Activated naive CD8-positive, alpha-beta T cell treated with anti-CD3 and anti-CD28 coated beads, Interleukin-2, amount 10 ng/mL, durations not matched to agents 7 days and 5 days (primary cell): ENCODE results near the gene WIPF1. TPM values are rescaled to one million over a fixed set of nuclear protein-coding genes. Genes with fewer than 3 reads are reported as not detected.

Experiments used
- ATAC-seq: fragments of 150-1000 bp; cut with Tn5 transposase; one replicate; pipeline ENCODE4 v1.10.0; 2021; ENCODE audit warnings: low read depth, moderate library complexity
- POLR2A ChIA-PET: fragments of 350-600 bp; sonication (Branson Sonifier 250); formaldehyde crosslinking; loops from one replicate; lab custom pipeline; 2021; ENCODE audit warnings: antibody characterized with exemption; lab: Charles Lee
- DNase-seq: peaks from one replicate; pipeline ENCODE4 v3.0.0; 2021
- H3K27ac Mint-ChIP-seq: one replicate; pipeline ENCODE4 v1.8.0; 2022; ENCODE audit warnings: mild to moderate bottlenecking, mixed read lengths
- H3K27me3 Mint-ChIP-seq: one replicate; pipeline ENCODE4 v1.8.0; 2022; ENCODE audit warnings: mild to moderate bottlenecking, moderate library complexity, mixed read lengths
- H3K36me3 Mint-ChIP-seq: one replicate; pipeline ENCODE4 v1.8.0; 2021; ENCODE audit warnings: mild to moderate bottlenecking, mixed read lengths
- H3K4me1 Mint-ChIP-seq: one replicate; pipeline ENCODE4 v1.8.0; 2021; ENCODE audit warnings: mixed read lengths
- H3K4me3 Mint-ChIP-seq: one replicate; pipeline ENCODE4 v1.8.0; 2022; ENCODE audit warnings: mild to moderate bottlenecking, moderate library complexity, mixed read lengths
- H3K9me3 Mint-ChIP-seq: one replicate; pipeline ENCODE4 v1.8.0; 2021; ENCODE audit warnings: mixed read lengths
- total RNA-seq, 2 experiments: library from RNA; stranded (reverse); gene quantifications; one replicate each; pipeline ENCODE4 v1.2.3, GENCODE V29; 2021

Gene WIPF1
- total RNA-seq, 2 experiments from 2014 or later: 446 to 480 TPM

DNA sequence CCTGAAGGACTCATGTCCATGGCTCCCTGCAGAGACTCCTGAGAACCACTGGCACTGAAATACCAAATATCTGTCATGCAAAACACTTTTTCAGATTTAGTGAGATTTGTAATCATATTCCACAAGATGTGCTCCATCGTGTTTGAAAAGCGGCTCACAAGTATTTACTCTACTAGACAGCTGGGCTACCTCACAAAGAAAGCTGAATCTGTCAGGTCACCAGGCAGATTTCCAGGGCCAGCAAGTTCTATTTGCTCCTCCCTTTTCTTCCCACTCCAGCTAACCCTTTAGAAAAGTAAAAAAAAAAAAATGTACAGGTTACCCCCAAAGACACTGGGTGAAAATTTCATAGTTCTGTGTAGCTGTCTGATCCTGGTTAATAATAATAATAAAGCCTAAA lies 22.9 kb downstream of the WIPF1 start:
- Mint-ChIP-seq H3K27me3 (no peaks in the 10 kb centered on the region), H3K4me1 (peaks cover 51% of the 10 kb centered on the region), H3K9me3 (no peaks in the 10 kb centered on the region), H3K4me3 (no peak overlapping the region), H3K36me3 (peaks cover 52% of the 10 kb centered on the region), H3K27ac (no peak overlapping the region)
- DNase-seq: no peak
- POLR2A ChIA-PET: interaction anchor here (0.6 to 1.4 kb wide), 3 partner anchors 21 to 416 kb away, joined by 3 to 4 read pairs (median 3); no protein-coding TSS in a partner anchor
- no peak for ATAC-seq

DNA sequence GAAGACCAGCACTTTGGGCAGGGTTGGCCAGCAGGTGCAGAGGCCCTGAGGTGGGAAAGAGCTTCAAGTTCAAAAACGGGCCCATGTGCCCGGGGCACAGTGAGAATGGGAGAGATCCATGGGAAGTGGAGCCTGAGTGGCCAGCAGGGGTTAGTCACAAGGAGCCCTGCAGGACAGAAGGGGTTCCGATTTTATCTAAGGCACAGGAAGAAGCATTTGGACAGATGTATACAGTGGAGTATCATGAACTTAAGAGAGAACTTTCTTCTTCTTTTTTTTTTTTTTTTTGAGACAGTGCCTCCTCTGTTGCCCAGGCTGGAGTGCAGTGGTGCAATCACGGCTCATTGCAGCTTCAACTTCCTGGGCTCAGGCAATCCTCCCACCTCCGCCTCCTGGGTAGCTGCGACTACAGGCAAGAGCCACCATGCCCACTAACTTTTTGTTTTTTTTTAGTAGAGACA lies 24.0 kb downstream of the WIPF1 start:
- H3K27ac Mint-ChIP-seq: peak overlapping the region; percentile 22
- H3K9me3 Mint-ChIP-seq: no peaks in the 10 kb centered on the region
- POLR2A ChIA-PET: interaction anchor here (0.7 to 1.4 kb wide), 3 partner anchors 20 to 36 kb away, joined by 3 to 4 read pairs (median 3); no protein-coding TSS in a partner anchor
- H3K4me1 Mint-ChIP-seq: peaks cover 50% of the 10 kb centered on the region
- peaks cover 50% of the 10 kb centered on the region for H3K36me3 Mint-ChIP-seq
- DNase-seq (no peak), ATAC-seq (peak; percentile 16)
- H3K4me3 Mint-ChIP-seq: no peak overlapping the region
- no peaks in the 10 kb centered on the region for H3K27me3 Mint-ChIP-seq

DNA sequence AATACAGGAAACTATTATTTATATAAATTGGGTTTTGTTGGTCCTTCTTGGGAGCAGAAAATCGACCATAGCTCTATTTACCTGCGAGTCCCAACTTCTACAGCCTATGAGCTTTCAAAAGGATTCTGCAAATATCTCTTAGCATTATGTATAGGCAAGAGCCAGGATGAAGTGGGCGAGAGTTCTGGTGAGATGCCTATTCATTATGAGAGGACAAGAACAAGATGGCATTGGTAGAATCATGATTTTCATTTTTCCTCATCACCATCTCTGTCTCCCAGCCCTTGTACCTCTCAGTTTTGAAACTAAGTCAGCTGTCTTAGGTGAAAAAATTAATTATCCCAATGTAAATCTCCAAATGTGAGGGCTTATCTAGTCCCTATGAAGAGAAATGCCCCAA lies 25.0 kb downstream of the WIPF1 start:
- no peak for ATAC-seq
- H3K4me3 Mint-ChIP-seq: no peak overlapping the region
- no peak for DNase-seq
- peaks cover 51% of the 10 kb centered on the region for H3K36me3 Mint-ChIP-seq
- H3K4me1 Mint-ChIP-seq: peaks cover 49% of the 10 kb centered on the region
- POLR2A ChIA-PET: no interaction called here
- no peaks in the 10 kb centered on the region for H3K9me3 Mint-ChIP-seq
- no peaks in the 10 kb centered on the region for H3K27me3 Mint-ChIP-seq
- peak overlapping the region; percentile 71 for H3K27ac Mint-ChIP-seq

DNA sequence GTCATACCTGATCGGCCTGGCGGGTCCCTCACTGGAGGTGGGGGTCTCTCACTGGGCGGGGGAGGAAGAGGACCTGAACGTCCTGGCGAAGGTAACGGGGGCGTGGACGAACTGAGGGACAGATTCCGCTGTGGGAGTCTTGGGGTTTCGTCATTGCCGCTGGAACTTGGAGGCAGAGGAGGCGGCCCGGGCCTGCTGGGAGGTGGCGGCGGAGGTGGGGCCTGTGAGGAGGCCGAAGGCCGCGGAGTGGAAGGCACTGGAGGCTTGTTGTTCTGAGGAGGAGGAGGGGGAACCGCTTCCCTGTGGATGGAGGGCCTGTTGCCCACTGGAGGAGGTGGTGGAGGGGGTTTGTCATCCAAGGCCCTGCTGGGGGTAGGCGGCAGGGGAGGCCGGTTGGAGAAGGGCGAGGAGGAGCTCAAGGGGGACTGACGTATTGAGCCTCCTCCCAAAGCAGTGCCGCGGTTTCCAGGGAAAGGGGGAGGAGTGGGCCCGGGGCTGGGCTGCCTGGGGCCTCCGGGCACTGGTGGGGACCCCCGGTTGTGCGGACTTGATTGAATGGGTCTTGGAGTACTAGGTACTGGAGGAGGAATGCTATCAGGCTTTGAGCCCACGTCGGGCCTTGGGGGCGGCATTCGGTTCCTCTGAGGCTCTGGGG lies 25.8 kb downstream of the WIPF1 start:
- no peak overlapping the region for H3K27ac Mint-ChIP-seq
- ATAC-seq: no peak
- H3K4me1 Mint-ChIP-seq: peaks cover 50% of the 10 kb centered on the region
- H3K36me3 Mint-ChIP-seq: peaks cover 55% of the 10 kb centered on the region
- POLR2A ChIA-PET: no interaction called here
- H3K9me3 Mint-ChIP-seq: no peaks in the 10 kb centered on the region
- DNase-seq: no peak
- H3K27me3 Mint-ChIP-seq: no peaks in the 10 kb centered on the region
- no peak overlapping the region for H3K4me3 Mint-ChIP-seq

DNA sequence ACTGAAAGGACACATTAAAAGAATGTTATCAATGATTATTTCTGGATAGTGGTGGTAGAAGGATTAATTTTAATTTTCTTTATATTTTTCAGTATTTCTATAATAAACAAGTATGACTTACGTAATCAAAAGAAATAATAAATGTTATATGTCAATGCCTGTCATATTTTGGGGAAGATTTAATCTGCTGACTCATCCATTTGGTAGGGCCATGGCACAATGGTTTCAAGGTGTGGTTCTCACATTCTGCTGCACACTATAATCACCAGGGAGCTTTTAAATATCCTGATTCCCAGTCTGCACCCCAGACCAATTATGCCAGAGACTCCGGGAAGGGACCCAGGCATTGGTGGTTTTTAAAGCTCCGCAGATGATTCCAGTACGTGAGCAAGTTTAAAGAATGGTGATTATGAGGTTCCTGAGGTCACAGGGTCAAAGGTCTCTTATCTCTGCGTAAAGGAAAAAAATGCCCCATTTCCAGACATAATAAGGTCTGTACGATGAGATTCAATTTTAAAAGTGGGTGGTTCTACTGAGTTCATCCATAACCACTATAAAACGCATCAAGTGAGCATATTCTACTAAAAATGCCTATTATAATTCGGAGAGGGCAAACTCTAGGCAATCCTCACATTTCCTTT lies 27.2 kb downstream of the WIPF1 start:
- H3K9me3 Mint-ChIP-seq: no peaks in the 10 kb centered on the region
- no peaks in the 10 kb centered on the region for H3K27me3 Mint-ChIP-seq
- ATAC-seq (no peak), DNase-seq (no peak)
- peaks cover 48% of the 10 kb centered on the region for H3K4me1 Mint-ChIP-seq
- H3K27ac Mint-ChIP-seq: no peak overlapping the region
- peaks cover 59% of the 10 kb centered on the region for H3K36me3 Mint-ChIP-seq
- H3K4me3 Mint-ChIP-seq: no peak overlapping the region
- POLR2A ChIA-PET: no interaction called here

DNA sequence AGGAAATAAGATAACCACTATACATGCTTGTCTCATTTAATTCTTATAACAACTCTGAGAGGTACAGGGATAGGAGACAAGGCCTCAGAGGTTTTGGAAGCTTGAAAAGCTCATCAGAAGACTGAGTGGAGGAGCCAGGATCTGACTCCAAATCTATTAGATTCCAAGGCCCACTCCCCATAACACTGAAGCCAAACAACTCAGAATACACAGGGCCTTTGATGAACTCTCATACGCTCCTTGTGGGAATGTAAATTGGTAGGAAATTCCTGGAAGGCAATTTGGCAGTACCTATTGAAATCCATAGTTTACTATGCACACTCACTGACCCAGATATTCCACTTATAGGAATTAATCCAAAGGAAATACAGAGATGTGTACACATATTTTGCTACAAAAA lies 27.9 kb downstream of the WIPF1 start:
- Mint-ChIP-seq H3K4me1 (peaks cover 42% of the 10 kb centered on the region), H3K27me3 (no peaks in the 10 kb centered on the region), H3K36me3 (peaks cover 59% of the 10 kb centered on the region), H3K27ac (no peak overlapping the region), H3K4me3 (no peak overlapping the region), H3K9me3 (no peaks in the 10 kb centered on the region)
- POLR2A ChIA-PET: no interaction called here
- DNase-seq (no peak), ATAC-seq (no peak)

DNA sequence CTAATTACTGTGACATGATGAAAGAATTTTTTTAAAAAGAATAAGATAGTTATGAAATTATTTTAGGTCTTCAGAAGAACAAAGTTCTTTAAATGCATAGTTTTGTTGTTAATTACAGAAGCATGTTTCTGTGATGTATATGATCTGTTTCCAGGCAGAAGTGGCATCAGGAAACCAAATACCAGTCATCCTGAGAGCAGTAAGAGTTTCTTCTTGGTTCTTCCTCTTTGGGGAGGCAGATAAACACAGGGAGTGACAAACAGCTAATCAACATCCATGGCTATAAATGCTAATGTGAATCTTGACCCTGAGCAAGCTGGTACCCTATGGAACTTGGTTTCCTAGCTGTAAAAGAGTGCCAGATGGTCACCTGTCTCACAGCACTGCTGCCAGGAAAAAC lies 29.2 kb downstream of the WIPF1 start:
- Mint-ChIP-seq H3K36me3 (peaks cover 56% of the 10 kb centered on the region), H3K4me3 (no peak overlapping the region), H3K9me3 (no peaks in the 10 kb centered on the region), H3K27ac (peak overlapping the region; percentile 9), H3K27me3 (no peaks in the 10 kb centered on the region), H3K4me1 (peaks cover 32% of the 10 kb centered on the region)
- POLR2A ChIA-PET: interaction anchor here (0.6 kb wide), 1 partner anchor 658 kb away, joined by 4 read pairs; no protein-coding TSS in a partner anchor
- no peak for ATAC-seq
- DNase-seq: no peak

DNA sequence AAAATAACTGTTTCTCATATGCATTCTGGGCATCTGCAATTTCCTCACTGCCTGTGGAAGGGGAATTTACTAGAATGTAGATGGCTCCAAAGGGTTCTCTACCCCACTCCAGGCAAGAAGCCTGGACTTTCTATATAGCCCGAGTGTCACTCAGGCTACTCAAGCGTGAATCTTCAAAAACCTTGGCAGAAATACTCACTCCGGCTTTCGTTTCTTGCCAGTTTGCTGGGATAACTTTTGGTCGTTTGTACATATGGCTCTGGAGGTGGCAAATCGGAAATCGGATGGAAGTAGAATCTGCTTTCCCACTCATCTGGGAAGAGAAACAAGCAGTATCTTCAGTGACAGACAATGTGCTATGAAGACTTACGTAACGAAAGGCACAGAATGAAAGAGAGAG lies 30.7 kb downstream of the WIPF1 start:
- Mint-ChIP-seq H3K27ac (no peak overlapping the region), H3K4me3 (no peak overlapping the region), H3K36me3 (peaks cover 52% of the 10 kb centered on the region), H3K9me3 (no peaks in the 10 kb centered on the region), H3K27me3 (no peaks in the 10 kb centered on the region), H3K4me1 (peaks cover 26% of the 10 kb centered on the region)
- no peak for DNase-seq
- no peak for ATAC-seq
- POLR2A ChIA-PET: interaction anchor here (0.6 kb wide), 1 partner anchor 66 kb away, joined by 5 read pairs; no protein-coding TSS in a partner anchor

DNA sequence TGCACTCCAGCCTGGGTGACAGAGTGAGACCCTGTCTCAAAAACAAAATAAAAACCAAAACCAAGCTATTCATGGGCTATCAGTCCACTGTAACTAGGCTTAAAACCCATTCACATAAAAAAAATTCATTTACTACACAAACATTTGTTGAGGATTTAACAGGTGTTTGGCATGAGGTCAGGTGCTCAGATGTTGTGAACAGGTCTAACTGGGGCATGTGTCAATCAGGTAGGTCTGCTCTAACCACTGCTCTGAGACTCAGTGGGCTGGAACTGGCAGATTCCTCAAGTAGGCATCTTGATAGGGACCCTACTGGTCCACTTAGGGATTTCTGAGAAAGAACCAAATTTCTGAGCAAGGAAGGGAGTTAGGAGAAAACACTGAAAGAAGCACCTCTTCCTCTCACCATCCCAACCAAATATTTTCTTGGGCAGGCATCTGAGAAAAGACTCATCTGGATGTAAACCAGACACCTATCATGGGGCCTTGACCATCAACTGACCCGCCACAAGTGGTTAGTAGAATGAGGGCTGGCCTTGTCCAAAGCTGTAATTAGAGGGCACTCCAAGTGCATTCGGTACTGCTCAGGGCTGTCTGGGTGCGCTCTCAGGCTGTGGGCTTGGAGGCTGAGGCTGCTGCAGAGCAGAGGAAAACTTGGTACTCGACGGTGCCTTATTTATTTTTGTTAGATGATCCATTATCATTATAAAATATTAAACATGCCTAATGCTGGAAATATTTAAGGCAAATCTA lies 33.9 kb downstream of the WIPF1 start:
- POLR2A ChIA-PET: no interaction called here
- Mint-ChIP-seq H3K4me1 (peaks cover 6% of the 10 kb centered on the region), H3K36me3 (peaks cover 42% of the 10 kb centered on the region), H3K9me3 (no peaks in the 10 kb centered on the region), H3K4me3 (no peak overlapping the region), H3K27ac (peak overlapping the region; percentile 21), H3K27me3 (no peaks in the 10 kb centered on the region)
- ATAC-seq (no peak), DNase-seq (no peak)

DNA sequence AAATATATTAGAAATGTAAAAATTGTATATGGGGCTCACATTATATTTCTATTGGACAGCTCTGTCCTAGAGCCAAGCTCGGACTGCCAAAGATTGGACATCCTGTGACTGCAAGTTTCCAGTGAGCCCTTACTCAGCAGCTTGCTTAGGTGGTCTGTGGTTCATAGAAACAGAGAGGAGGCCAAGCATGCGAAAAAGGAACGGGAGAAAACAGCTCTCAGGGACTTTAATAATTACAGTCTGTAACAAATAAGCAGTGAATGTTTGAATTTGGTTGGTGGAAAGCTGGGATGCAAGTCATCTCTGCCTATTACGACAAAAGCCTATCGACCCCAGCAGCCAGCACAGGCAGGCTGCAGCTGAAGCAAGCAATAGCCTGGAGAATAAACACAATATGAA lies 35.6 kb downstream of the WIPF1 start:
- no peak for ATAC-seq

DNA sequence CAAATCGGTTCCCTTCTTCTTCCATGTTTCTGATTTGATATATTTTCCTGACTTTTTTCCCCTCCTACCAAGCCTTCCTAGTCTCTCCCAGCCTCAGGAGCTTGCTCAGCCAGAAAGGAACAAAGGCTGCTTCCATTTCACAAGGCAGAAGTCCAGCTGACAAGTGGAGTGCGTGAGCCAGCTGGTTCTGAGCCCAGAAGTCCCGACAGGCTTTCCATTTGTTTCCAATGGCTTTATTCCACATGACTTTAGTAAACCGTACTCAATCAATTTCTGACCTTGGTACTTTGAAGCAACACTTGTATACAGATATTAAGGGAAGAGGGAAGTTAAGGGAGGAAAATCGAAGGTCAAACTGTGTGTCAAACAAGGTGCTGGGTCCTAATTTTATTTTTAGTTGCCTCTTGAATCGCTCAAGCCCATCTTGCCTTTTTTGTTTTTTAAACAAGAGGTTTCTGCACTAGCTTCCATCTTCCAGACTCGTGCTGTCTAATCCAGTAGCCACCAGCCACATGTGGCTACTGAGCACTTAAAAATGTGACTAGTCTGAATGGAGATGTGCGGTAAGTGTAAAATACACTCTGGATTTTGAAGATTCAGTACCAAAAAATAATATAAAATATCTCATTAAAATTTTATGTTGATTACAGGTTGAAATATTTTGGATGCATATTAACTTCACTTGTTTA lies 36.2 kb downstream of the WIPF1 start:
- ATAC-seq: no peak
- Mint-ChIP-seq H3K4me1 (peaks cover 5% of the 10 kb centered on the region), H3K4me3 (no peak overlapping the region), H3K27ac (peak overlapping the region; percentile 22), H3K27me3 (no peaks in the 10 kb centered on the region), H3K9me3 (no peaks in the 10 kb centered on the region), H3K36me3 (peaks cover 30% of the 10 kb centered on the region)
- POLR2A ChIA-PET: no interaction called here
- no peak for DNase-seq

More for the DNA sequence above, 35.6 kb downstream of the WIPF1 start:
- DNase-seq: no peak
- H3K36me3 Mint-ChIP-seq: peaks cover 34% of the 10 kb centered on the region
- H3K27me3 Mint-ChIP-seq: no peaks in the 10 kb centered on the region
- no peaks in the 10 kb centered on the region for H3K9me3 Mint-ChIP-seq
- peaks cover 5% of the 10 kb centered on the region for H3K4me1 Mint-ChIP-seq
- H3K4me3 Mint-ChIP-seq: no peak overlapping the region
- no peak overlapping the region for H3K27ac Mint-ChIP-seq
- POLR2A ChIA-PET: no interaction called here

DNA sequence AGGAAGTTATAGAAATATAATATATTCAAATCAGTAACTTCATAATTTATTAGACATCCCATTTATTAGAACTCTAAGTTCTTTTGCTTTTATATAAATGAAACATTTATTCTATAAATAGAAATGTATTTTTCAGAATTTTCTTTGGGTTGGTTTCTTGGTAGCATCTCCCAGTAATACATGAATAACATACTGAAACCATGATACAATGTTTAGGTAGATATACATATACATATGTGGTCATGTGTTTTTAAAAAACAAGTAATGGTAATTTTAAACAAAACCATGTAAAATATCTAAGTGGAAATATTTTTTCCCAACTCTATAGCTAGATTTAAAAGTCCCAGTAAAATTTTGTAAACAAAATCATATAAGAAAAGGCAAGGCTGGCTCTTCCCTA lies 36.9 kb downstream of the WIPF1 start:
- peaks cover 33% of the 10 kb centered on the region for H3K36me3 Mint-ChIP-seq
- no peak overlapping the region for H3K4me3 Mint-ChIP-seq
- H3K27ac Mint-ChIP-seq: no peak overlapping the region

DNA sequence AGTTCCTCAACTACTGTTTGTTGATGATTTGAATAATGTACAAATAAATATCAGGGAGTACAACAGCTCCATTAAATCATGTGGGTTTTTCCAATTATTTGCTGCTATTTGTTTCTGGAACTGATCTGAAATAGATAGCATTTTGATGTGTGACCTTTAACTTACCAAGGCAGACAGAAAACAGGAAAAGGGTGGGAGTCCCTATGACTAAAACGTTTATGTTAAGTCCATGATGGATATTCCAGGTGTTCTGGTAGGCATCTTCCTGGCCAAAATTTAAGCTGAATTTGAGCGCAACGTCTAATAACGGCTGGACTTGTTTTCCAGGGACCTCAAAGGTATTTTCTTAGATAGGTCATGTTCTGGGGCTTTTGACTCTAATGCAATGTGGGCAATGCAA lies 41.6 kb downstream of the WIPF1 start:
- no peak overlapping the region for H3K27ac Mint-ChIP-seq
- H3K4me1 Mint-ChIP-seq: peaks cover 31% of the 10 kb centered on the region

More for the DNA sequence above, 36.9 kb downstream of the WIPF1 start:
- POLR2A ChIA-PET: interaction anchor here (0.6 kb wide), 1 partner anchor 92 kb away, joined by 4 read pairs; no protein-coding TSS in a partner anchor
- H3K4me1 Mint-ChIP-seq: peaks cover 8% of the 10 kb centered on the region
- ATAC-seq: no peak
- no peak for DNase-seq
- H3K27me3 Mint-ChIP-seq: no peaks in the 10 kb centered on the region
- H3K9me3 Mint-ChIP-seq: no peaks in the 10 kb centered on the region

More for the DNA sequence above, 41.6 kb downstream of the WIPF1 start:
- POLR2A ChIA-PET: interaction anchor here (0.6 kb wide), 2 partner anchors 93 to 137 kb away, joined by 3 read pairs; no protein-coding TSS in a partner anchor
- DNase-seq (no peak), ATAC-seq (no peak)
- Mint-ChIP-seq H3K36me3 (peaks cover 22% of the 10 kb centered on the region), H3K4me3 (no peak overlapping the region), H3K27me3 (no peaks in the 10 kb centered on the region), H3K9me3 (no peaks in the 10 kb centered on the region)
